ENCODE results near the gene RNF113A. TPM values are rescaled to one million over a fixed set of nuclear protein-coding genes. Genes with fewer than 3 reads are reported as not detected.
A peak's percentile ranks its signal among the peaks of the same experiment; 100 is the strongest.

Gene RNF113A
- total RNA-seq, 2 experiments from 2014 or later, result 25.2 to 32.8 TPM

DNA sequence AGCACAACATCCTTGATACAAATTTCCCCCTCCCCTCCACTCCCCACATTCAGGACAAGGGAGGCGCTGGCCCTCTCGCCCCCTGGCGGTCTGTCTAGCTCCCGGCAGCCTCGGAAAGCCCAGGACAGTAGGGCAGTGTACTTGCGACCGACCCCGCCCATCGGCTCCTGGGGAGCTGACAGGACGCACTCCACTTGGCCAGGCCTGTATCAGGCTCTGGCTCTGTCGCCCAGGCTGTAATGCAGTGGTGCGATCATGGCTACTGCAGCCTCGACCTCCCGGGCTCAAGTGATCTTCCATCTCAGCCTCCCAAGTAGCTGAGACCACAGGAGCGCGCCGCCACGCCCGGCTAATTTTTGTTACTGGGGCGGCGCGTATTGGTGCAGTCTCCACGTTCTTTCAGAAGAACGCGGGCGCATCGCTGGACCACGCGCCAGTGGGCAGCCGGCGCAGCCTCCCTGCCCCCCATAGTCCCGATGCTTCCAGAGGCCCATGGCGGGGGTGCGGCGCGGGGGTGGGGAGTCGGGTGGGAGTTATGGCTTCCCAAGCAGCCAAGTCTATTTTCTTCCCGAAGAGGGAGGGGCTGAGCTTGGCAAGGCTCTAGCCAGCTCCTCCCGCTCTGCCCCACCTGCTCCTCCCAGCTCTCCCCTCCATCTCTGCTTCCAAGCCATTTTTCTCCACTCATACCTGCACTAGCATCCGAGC lies 16.3 kb upstream of the RNF113A start:
- no peaks in the 10 kb centered on the region for H4K20me1 ChIP-seq (ENCODE audit: insufficient read depth, low read length)
- CTCF ChIA-PET (ENCODE audit: unreplicated experiment), result no interaction called here
- H3K9me2 ChIP-seq (ENCODE audit: insufficient read depth, low read length), result no peaks in the 10 kb centered on the region
- no peaks in the 10 kb centered on the region for H3K4me1 ChIP-seq (ENCODE audit: insufficient read depth, low read length, poor library complexity, severe bottlenecking)
- no peak overlapping the region for H3K4me3 ChIP-seq (ENCODE audit: low read depth, low read length, poor library complexity, severe bottlenecking)
- no peak overlapping the region for H2AFZ ChIP-seq (ENCODE audit: low read length)
- DNase-seq (ENCODE audit: low spot score), result peak; percentile 60
- no peak overlapping the region for H3K27ac ChIP-seq (ENCODE audit: low read depth, low read length, poor library complexity, severe bottlenecking)
- H3K4me2 ChIP-seq (ENCODE audit: low read length), result no peak overlapping the region; the same call in 1 of the 2 replicates
- H3K9me3 ChIP-seq (ENCODE audit: low read length), result no peaks in the 10 kb centered on the region
- no peak for TF ChIP-seq EZH2phosphoT487 (IDR thresholded peaks at IDR 0.05; ENCODE audit: borderline replicate concordance, low read depth, low read length)
- TF ChIP-seq, protein P1, sequence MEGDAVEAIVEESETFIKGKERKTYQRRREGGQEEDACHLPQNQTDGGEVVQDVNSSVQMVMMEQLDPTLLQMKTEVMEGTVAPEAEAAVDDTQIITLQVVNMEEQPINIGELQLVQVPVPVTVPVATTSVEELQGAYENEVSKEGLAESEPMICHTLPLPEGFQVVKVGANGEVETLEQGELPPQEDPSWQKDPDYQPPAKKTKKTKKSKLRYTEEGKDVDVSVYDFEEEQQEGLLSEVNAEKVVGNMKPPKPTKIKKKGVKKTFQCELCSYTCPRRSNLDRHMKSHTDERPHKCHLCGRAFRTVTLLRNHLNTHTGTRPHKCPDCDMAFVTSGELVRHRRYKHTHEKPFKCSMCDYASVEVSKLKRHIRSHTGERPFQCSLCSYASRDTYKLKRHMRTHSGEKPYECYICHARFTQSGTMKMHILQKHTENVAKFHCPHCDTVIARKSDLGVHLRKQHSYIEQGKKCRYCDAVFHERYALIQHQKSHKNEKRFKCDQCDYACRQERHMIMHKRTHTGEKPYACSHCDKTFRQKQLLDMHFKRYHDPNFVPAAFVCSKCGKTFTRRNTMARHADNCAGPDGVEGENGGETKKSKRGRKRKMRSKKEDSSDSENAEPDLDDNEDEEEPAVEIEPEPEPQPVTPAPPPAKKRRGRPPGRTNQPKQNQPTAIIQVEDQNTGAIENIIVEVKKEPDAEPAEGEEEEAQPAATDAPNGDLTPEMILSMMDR (conservative IDR thresholded peaks at IDR 0.05; ENCODE audit: low read length), result peak; percentile 64
- intact Hi-C loops (cut with micrococcal nuclease; ENCODE audit: unreplicated experiment), result no loop called here
- no TSS peak for BruUV-seq (replicated peaks)
- POLR2A ChIA-PET, result no interaction called here
- H3K36me3 ChIP-seq (ENCODE audit: insufficient read depth, low read length), result no peaks in the 10 kb centered on the region
- H3K79me2 ChIP-seq (ENCODE audit: insufficient read depth, low read depth, low read length), result no peaks in the 10 kb centered on the region

DNA sequence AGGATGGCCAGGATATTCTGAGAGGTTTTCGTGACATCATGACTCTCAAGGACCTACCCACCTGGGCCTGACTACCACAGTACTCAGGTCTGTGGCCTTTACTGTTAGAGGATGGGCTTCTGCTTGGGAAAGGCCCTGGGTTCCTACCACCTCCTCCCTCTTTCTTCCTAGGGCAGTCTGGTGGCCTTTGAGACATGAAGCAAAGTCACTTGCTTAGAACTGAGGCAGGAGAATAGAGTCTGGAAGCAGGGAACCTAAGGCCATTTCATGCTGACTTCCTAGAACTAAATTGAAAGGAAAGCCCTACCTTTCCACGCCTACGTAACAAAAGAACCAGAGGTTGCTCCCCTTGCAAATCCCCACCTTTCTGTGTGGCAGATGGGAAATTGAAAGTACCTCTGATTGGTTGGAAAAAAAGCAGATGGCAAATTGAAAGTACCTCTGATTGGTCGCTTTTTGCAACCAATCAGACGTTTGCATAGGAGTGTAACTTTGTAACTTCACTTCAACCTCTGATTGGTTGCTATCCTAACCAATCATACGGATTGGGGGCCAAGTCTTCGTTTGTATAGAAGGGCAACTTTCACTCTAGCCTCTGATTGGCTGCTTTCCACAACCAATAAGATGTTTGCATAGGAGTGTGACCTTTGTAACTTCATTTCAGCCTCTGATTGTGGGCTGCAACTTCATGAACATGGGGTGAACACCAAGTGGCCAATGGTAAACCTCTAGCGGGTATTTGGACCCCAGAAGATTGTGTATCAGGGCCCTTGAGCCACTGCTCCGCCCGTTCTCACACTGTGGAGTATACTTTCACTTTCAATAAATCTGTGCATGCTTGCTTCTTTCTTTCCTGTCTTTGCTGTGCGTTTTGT lies 14.3 kb upstream of the RNF113A start:
- H3K9me2 ChIP-seq (ENCODE audit: insufficient read depth, low read length), result no peaks in the 10 kb centered on the region
- CTCF ChIA-PET (ENCODE audit: unreplicated experiment), result no interaction called here

More for the DNA sequence above, 14.3 kb upstream of the RNF113A start:
- Histone ChIP-seq H2AFZ (ENCODE audit: low read length) (no peak overlapping the region), H4K20me1 (ENCODE audit: insufficient read depth, low read length) (no peaks in the 10 kb centered on the region), H3K27ac (ENCODE audit: low read depth, low read length, poor library complexity, severe bottlenecking) (no peak overlapping the region), H3K4me2 (ENCODE audit: low read length) (no peak overlapping the region), H3K9me3 (ENCODE audit: low read length) (no peaks in the 10 kb centered on the region), H3K79me2 (ENCODE audit: insufficient read depth, low read depth, low read length) (no peaks in the 10 kb centered on the region), H3K4me1 (ENCODE audit: insufficient read depth, low read length, poor library complexity, severe bottlenecking) (peaks cover under 1% of the 10 kb centered on the region), H3K4me3 (ENCODE audit: low read depth, low read length, poor library complexity, severe bottlenecking) (no peak overlapping the region), H3K36me3 (ENCODE audit: insufficient read depth, low read length) (no peaks in the 10 kb centered on the region)
- BruUV-seq (replicated peaks), result no TSS peak
- TF ChIP-seq, protein P1 (conservative IDR thresholded peaks at IDR 0.05; ENCODE audit: low read length), result no peak
- TF ChIP-seq EZH2phosphoT487 (IDR thresholded peaks at IDR 0.05; ENCODE audit: borderline replicate concordance, low read depth, low read length), result no peak
- POLR2A ChIA-PET, result no interaction called here
- peak; percentile 13 for DNase-seq (ENCODE audit: low spot score)
- intact Hi-C loops (cut with micrococcal nuclease; ENCODE audit: unreplicated experiment), result no loop called here
